D721Med (cell line): ENCODE measurements around the gene PC.

Source experiments
- DNase-seq: peaks from one replicate; pipeline ENCODE4 v3.0.0; 2011; ENCODE audit warnings: low spot score; ENCODE audit not compliant: insufficient read length
- FAIRE-seq: peaks from 2 replicates; lab custom pipeline; 2011; peaks lifted over from hg19 to GRCh38; lab: Jason Lieb, UNC
- CTCF ChIP-seq: IDR thresholded peaks from 2 replicates; pipeline ENCODE4 v1.5.1; 2012; ENCODE audit warnings: mild to moderate bottlenecking, control low read depth; ENCODE audit not compliant: insufficient read depth; ENCODE audit errors: missing control alignments

PC gene

GRCh38 chr11:66883016-66883965 lies 74.9 kb downstream of the PC start:
- peak; percentile 79 for TF ChIP-seq CTCF
- no peak for FAIRE-seq

GRCh38 chr11:66882561-66883015 lies 75.6 kb downstream of the PC start:
- TF ChIP-seq CTCF, result no peak
- FAIRE-seq, result no peak
- no peak for DNase-seq

More at GRCh38 chr11:66883016-66883965, 74.9 kb downstream of the PC start:
- no peak for DNase-seq

GRCh38 chr11:66881927-66882452 lies 76.2 kb downstream of the PC start:
- DNase-seq (no peak), FAIRE-seq (no peak)
- TF ChIP-seq CTCF, result no peak

GRCh38 chr11:66881451-66881835 lies 76.7 kb downstream of the PC start:
- no peak for TF ChIP-seq CTCF
- DNase-seq, result no peak

GRCh38 chr11:66880496-66881450 lies 77.4 kb downstream of the PC start:
- DNase-seq (no peak), FAIRE-seq (no peak)
- no peak for TF ChIP-seq CTCF

More at GRCh38 chr11:66881451-66881835, 76.7 kb downstream of the PC start:
- FAIRE-seq, result no peak

- DNase-seq, result no peak
- FAIRE-seq, result no peak
- TF ChIP-seq CTCF, result no peak
These were observed 78.2 kb downstream of the PC start for GRCh38 chr11:66879999-66880398.
